Erythroblast (primary cell): Measurements from ENCODE around the gene SPATA6L.

Experiments
- GATA1 ChIP-seq: IDR thresholded peaks from 2 replicates; pipeline ENCODE4 v1.6.1; 2011; ENCODE audit warnings: low read depth, mild to moderate bottlenecking, control low read depth, low read length, moderate library complexity
- POLR2A ChIP-seq: IDR thresholded peaks from 2 replicates; pipeline ENCODE4 v1.6.1; 2011; ENCODE audit warnings: mild to moderate bottlenecking, low read length

DNA sequence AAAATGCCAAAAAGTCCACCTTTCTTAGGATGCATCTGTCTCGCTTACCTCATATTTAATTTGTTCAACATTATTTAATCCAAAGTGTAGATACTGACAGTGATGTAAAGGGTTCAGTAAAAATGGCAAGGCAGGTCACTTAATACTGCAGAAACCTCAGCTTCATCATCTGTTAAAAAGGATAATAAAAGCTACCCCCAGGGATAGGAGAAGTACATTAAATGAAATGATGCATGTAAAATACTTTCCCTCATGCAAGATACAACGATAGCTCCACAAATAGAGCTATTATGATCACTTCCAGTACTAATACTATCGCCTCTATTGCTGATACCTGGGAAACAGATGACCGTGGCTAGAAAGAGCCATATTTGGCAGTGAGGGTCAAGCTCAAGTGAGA lies 93.1 kb downstream of the SPATA6L start:
- TF ChIP-seq POLR2A (no peak), GATA1 (no peak)
